NCI-H1694 treated with DMSO at 0.1 percent for 48 hours (cell line): ENCODE results near the gene SNAP25.

Experiments used
- DNase-seq: peaks from one replicate; lab custom pipeline; 2025; lab: John Stamatoyannopoulos, UW

The SNAP25 gene

GRCh38 chr20:10218536-10219451 is at the start of gene SNAP25:
Gene SNAP25, plus strand, starts transcription at chr20:10218830. Its CDS starts 56,662 bp downstream, at chr20:10275492.
- DNase-seq, result peak; percentile 81

GRCh38 chr20:10169752-10170151 is 48.9 kb upstream of the SNAP25 start:
- no peak for DNase-seq

DNA sequence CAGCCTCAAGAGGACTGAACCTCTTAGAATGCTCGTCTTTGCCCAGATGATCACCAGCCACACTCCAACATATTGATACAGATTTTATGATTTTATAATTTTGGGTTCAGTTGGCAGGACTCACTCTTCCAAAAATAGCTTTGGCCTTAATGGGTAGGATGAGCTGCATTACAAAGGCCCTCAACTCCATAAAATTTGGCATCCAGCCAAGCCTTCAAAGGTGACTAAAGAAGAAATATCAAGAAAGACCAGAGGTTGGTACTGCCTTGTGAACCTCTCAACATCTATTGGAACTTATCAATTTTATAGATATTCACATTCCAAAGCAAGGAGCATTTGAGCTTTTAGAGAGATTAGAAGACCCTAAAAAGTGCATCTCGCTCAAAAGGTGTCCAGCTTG is 48.4 kb upstream of the SNAP25 start:
- no peak for DNase-seq

DNA sequence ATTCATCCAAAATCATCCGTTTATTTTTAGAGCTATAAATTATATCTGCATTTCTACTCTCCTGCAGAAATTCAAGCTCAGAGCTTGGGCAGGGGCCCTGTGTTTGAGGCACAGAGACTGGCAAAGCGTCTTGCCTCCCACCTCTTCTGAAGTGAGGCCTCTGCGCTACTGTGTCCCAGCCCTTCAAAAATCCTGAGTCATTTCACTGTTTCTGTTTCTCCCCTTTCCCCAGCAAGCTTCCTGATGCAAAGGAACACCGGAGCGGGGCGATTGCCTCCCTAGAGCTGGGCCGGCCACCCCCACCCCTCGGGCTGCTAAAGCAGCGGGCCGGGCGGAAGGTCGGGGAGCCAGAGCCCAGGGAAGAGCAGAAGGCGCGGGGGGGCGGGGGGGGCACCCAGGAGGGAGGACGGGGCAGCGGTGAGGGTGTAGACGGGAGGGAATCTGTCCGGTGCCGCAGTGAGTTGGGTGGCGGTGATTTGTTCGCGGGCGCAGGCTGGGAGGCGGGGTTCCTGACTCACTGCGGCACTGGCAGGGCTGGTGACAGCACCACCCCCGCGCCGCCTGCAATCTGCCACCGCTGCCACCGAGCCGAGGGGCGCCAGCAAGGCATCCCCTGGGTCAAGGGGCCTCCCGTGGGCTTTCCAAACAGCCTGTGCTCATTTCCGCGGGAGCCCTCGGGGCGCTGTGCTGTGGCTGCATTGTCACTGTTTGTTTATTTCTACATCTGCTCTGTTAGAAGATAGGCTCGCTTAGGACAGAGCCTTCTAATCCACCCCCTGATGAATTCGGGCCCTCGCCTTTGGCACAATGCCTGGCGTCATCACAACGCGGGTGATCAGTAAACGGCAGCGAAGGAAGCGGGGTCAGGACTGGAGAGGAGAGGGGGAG is 46.5 kb upstream of the SNAP25 start:
- DNase-seq, result peak; percentile 61

DNA sequence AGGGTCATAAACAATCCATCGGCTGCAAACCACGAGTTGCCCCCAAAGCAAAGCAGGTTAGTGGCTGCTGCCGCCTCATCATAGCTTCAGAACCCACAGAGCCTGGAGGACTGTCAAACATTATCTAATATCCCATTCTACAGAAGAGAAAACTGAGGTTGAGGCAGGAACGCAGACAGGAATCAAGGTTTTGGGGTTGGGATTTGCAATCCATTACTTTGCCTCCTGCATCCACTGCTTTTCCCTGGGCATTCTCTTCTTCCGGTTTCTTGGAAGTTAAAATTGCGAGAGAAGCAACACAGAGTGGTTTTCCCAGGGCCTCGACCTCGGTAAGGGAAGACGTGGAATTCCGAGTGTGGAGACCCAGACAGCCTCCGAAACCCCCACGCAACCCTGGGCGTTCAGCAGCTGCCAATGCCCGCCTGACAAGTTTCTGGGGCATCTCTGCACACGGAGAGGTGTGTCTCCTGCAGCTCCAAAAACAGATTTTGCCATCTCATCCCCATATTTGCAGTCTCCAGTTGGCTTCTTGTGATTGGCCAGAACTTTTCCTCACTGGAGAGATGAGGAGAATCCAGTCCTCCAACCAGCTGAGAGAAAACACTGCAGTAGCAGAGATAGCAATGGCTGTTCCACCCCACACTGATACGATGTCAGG is 45.5 kb upstream of the SNAP25 start:
- no peak for DNase-seq

- DNase-seq, result no peak
Measured at GRCh38 chr20:10174400-10174799, 44.2 kb upstream of the SNAP25 start.

- DNase-seq, result peak; percentile 5
Measured at GRCh38 chr20:10177326-10177725, 41.3 kb upstream of the SNAP25 start.

- no peak for DNase-seq
Measured at GRCh38 chr20:10178091-10178490, 40.5 kb upstream of the SNAP25 start.

- no peak for DNase-seq
Measured at GRCh38 chr20:10178727-10179313, 39.8 kb upstream of the SNAP25 start.

GRCh38 chr20:10179574-10180298 is 38.9 kb upstream of the SNAP25 start:
- no peak for DNase-seq

DNA sequence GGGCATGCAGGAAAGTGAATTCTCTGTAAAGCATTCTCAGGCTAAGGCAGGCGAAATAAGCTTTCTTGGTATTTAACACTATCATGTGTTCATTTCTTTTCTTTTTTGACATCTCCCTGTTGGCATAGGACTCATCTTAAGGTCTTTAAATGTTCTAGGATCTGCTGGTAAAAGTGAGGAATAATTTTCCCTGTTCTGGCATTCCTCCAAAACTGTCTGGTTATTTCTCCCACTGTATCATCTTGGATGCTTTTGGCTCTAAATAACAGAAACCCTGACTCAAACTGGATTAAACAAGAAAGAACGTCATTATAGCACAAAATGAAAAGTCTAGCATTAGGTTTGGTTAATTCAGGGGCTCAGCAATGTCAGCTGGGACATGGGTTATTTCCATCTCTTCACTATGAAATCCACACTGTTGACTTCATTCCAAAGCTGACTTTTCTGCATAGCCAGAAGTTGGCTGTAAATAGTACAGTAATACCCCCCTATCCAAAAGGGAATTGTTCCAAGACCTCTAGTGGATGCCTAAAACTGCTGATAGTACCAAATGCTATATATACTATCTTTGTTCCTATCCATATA is 37.9 kb upstream of the SNAP25 start:
- no peak for DNase-seq

DNA sequence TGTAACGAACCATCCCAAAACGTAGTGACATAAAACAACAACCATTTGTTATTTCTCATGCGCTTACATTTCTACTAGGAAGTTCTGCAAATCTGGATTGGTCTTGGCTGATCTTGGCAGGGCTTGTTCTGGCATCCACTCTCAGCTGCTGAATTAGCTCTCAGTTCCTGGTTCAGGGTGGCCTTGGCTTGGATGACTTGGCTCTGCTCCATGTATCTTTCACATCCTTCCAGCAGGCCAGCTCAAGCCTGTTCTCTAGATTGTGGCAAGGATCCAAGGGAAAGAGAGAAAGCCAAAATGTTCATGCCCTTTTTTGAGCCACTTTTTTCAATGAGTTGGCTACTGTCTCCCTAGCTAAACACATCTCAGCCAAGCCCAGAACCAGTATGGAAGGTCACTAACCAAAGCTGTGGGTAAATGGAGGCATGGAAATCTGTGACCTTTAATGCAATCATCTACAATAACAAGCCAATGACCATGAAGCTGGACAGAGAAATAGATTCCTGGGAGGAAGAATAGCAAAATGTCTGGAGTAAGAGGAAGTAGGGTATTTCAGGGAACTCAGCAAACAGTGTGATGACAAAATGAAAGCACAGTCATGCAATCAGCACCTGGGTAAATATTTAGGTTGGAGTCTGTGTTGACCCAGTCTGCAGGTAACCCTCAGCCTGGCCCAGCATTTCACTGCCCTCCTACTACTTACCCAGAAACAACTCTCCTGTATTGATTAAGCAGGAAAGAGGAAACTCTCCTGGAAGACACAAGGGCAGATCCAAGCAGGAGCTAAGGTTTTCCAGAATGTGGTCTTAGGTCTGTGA is 32.7 kb upstream of the SNAP25 start:
- DNase-seq, result peak; percentile 9

DNA sequence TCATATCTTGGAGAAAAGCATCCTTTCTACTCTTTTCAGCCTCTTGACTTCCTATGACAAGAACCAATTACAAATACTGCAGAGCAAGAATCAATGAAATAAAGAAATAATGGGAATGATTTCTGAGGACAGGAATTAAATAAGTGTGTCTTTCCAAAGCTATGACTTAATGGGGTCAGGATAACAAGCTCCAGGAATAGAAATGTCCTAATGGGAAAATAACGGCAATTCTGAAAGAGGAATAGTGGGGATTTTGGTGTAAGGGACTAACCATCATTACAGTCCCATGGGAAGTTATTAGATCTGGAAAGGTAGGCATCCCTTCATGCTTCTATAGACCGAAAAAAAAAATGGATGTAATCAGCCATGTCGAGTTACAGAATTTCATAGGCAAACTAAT is 28.2 kb upstream of the SNAP25 start:
- DNase-seq, result no peak

DNA sequence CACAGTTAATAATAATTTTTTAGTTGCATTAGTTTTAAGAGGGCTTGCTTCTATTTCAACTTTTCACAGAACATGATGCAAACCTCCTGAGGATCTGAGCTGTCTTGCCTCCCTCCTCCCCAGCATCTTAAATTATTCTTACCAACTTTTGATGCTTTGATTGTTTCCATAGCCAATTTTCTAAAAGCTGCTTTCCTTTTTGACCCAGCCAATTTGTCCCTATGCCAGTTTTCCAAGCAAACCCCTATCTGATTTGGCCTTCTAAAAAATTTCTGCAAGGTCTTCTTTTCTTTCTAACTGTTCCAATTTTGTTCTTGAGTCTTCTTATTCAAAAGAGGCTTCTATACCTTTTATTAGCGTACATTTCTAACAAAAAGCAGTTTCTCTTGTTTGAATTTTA is 26.5 kb upstream of the SNAP25 start:
- DNase-seq, result no peak

DNA sequence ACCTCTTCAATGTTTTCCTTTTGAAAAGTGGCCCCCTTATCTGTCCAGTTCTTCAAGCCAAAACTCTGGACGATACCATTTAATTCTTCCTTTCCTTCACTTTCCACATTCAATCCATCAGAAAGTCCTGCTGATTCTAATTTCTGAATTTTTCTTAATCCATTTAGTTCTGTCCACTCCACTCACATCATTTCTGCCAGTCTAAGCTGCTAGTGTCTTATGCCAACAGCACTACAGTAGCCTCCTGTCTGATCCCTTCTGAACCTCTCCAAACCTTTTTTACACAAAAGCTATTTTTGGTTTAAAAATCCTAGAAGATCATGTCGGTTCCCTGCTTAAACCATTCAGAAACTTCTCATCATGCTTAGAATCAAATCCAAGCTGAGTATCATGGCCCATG is 24.5 kb upstream of the SNAP25 start:
- no peak for DNase-seq

- DNase-seq, result no peak
Measured at GRCh38 chr20:10200330-10200729, 18.3 kb upstream of the SNAP25 start.

DNA sequence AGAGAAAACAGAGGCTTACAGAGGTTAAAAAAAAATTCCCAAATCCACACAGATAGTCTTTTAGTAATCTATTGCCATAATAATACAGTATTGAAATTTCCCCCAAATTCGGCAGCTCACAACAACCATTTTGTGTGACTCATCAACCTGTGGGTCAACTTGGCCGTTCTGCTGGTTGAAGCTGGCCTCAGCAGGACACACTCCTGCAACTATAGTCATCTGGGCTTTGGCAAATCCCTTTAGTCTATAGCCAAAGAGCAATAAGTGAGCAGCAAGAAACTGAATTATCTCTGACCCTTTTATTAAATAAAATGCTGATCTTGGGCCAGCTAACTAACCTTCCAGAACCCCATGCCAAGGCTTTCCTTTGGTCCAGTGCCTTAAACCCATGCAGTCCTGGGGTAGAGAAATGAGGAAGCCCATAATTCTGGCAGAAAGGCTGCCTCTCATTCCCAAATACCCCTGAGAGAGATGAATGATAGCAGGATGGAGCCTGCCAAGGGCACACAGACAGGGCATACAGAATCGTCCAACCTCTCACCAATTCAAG is 17.2 kb upstream of the SNAP25 start:
- no peak for DNase-seq

- DNase-seq, result no peak
Measured at GRCh38 chr20:10209091-10209490, 9.5 kb upstream of the SNAP25 start.

- DNase-seq, result no peak
Measured at GRCh38 chr20:10213526-10213925, 5.1 kb upstream of the SNAP25 start.
